Loucy (cell line): ENCODE measurements around the gene RPL19.

Experiments used
- CTCF ChIP-seq: fragments of 200-600 bp; sonication (generic); conservative IDR thresholded peaks from 2 replicates; pipeline ENCODE4 v1.5.1; 2014; ENCODE audit warnings: mild to moderate bottlenecking, antibody characterized with exemption, low read length
- EZH2phosphoT487 ChIP-seq: fragments of 200-600 bp; IDR thresholded peaks from 2 replicates; pipeline ENCODE4 v1.6.1; 2018; ENCODE audit warnings: antibody characterized with exemption, mild to moderate bottlenecking, moderate library complexity, borderline replicate concordance

GRCh38 chr17:39173080-39173479, 27.0 kb upstream of the RPL19 start:
- TF ChIP-seq CTCF (no peak), EZH2phosphoT487 (no peak)
